SK-N-SH (cell line): ENCODE measurements around the gene SIRT3. TPM values are rescaled to one million over a fixed set of nuclear protein-coding genes. Genes with fewer than 3 reads are reported as not detected.

Source experiments
- CTCF ChIA-PET: fragments of 300-600, 350-600 bp; formaldehyde crosslinking; extraction: SDS; loops from one replicate; lab custom pipeline; 2021; lab: Yijun Ruan, JAX
- POLR2A ChIA-PET: fragments of 350-600 bp; sonication (Branson Sonifier 250); formaldehyde crosslinking; extraction: SDS; loops from one replicate; lab custom pipeline; 2020; ENCODE audit warnings: antibody characterized with exemption, inconsistent platforms; lab: Yijun Ruan, JAX
- DNase-seq: peaks from one replicate; pipeline ENCODE4 v3.0.0; 2012
- H2AFZ ChIP-seq: fragments of 200-600 bp; sonication (generic); 2 replicates; pipeline ENCODE4 v1.8.1; 2016; ENCODE audit warnings: antibody characterized with exemption, mild to moderate bottlenecking, low read depth
- H3F3A ChIP-seq: fragments of 200-600 bp; sonication (generic); replicated peaks from 2 replicates; pipeline ENCODE3; 2016; ENCODE audit warnings: antibody characterized with exemption, mild to moderate bottlenecking; ENCODE audit not compliant: insufficient read depth
- H3K27ac ChIP-seq, 2 experiments: fragments of 200-500 bp in 1 of 2; fragments of 200-600 bp in 1 of 2; sonication (Bioruptor generic) in 1 of 2; sonication (generic), shearing (Covaris generic) in 1 of 2; 2 replicates each; pipeline versions ENCODE4 v1.5.1 to v1.6.1; 2014 to 2016; ENCODE audit warnings: low read depth in 2 of 2, inconsistent platforms in 1 of 2, low read length in 1 of 2, mild to moderate bottlenecking in 1 of 2, mixed read lengths in 1 of 2
- H3K27me3 ChIP-seq: fragments of 200-600 bp; sonication (generic), shearing (Covaris generic); 2 replicates; pipeline ENCODE4 v1.6.1; 2016; ENCODE audit warnings: mixed run types; ENCODE audit not compliant: insufficient read depth
- H3K36me3 ChIP-seq, 2 experiments: fragments of 200-500 bp in 1 of 2; fragments of 200-600 bp in 1 of 2; sonication (Bioruptor generic) in 1 of 2; sonication (generic) in 1 of 2; replicated peaks in 1 of 2; 2 replicates each; pipeline versions ENCODE3 to v1.5.1; 2014 to 2016; ENCODE audit warnings: low read length in 1 of 2, mild to moderate bottlenecking in 1 of 2; ENCODE audit not compliant: insufficient read depth in 2 of 2, control insufficient read depth in 1 of 2
- H3K4me1 ChIP-seq, 2 experiments: fragments of 200-500 bp in 1 of 2; fragments of 200-600 bp in 1 of 2; sonication (Bioruptor generic) in 1 of 2; sonication (generic), shearing (Covaris generic) in 1 of 2; 2 replicates each; pipeline versions ENCODE4 v1.5.1 to v1.6.1; 2014 to 2016; ENCODE audit warnings: low read depth in 1 of 2, low read length in 1 of 2, mixed run types in 1 of 2; ENCODE audit not compliant: insufficient read depth in 2 of 2, control insufficient read depth in 1 of 2
- H3K4me2 ChIP-seq: fragments of 200-600 bp; sonication (generic), shearing (Covaris generic); 2 replicates; pipeline ENCODE4 v1.6.1; 2017; ENCODE audit warnings: mixed run types
- H3K4me3 ChIP-seq, 2 experiments: fragments of 200-500 bp in 1 of 2; fragments of 200-600 bp in 1 of 2; sonication (Bioruptor generic) in 1 of 2; sonication (generic), shearing (Covaris generic) in 1 of 2; 2 replicates each; pipeline versions ENCODE4 v1.5.1 to v1.8.1; 2014 to 2016; ENCODE audit warnings: low read depth in 2 of 2, inconsistent platforms in 1 of 2, low read length in 1 of 2, mild to moderate bottlenecking in 1 of 2, mixed read lengths in 1 of 2, moderate library complexity in 1 of 2
- H3K79me2 ChIP-seq: fragments of 200-600 bp; sonication (generic); 2 replicates; pipeline ENCODE4 v1.8.1; 2017; ENCODE audit warnings: mild to moderate bottlenecking; ENCODE audit not compliant: insufficient read depth
- H3K9ac ChIP-seq: fragments of 200-600 bp; sonication (generic); 2 replicates; pipeline ENCODE4 v1.6.1; 2017; ENCODE audit warnings: mixed run types
- H3K9me2 ChIP-seq: fragments of 200-600 bp; sonication (generic); 2 replicates; pipeline ENCODE4 v1.6.1; 2017; ENCODE audit warnings: mixed run types
- H3K9me3 ChIP-seq: fragments of 200-600 bp; sonication (generic); 2 replicates; pipeline ENCODE4 v1.6.1; 2017; ENCODE audit warnings: mixed run types, mild to moderate bottlenecking, moderate library complexity
- H4K20me1 ChIP-seq: fragments of 200-600 bp; sonication (generic); 2 replicates; pipeline ENCODE4 v1.6.1; 2017; ENCODE audit warnings: mild to moderate bottlenecking, mixed run types; ENCODE audit not compliant: insufficient read depth
- ELF1 ChIP-seq: IDR thresholded peaks from 2 replicates; pipeline ENCODE4 v1.4.0; 2012
- FOSL2 ChIP-seq: IDR thresholded peaks from 2 replicates; pipeline ENCODE4 v1.4.0; 2012; ENCODE audit warnings: low read depth, mild to moderate bottlenecking, moderate library complexity, borderline replicate concordance
- FOXM1 ChIP-seq: IDR thresholded peaks from 2 replicates; pipeline ENCODE4 v1.4.0; 2012; ENCODE audit warnings: low read depth, mild to moderate bottlenecking
- GABPA ChIP-seq: IDR thresholded peaks from 2 replicates; pipeline ENCODE4 v1.4.0; 2012; ENCODE audit warnings: low read depth, mild to moderate bottlenecking
- JUND ChIP-seq: IDR thresholded peaks from 2 replicates; pipeline ENCODE4 v1.4.0; 2012
- MXI1 ChIP-seq: IDR thresholded peaks from 2 replicates; pipeline ENCODE4 v1.6.1; 2012; ENCODE audit warnings: mild to moderate bottlenecking, low read depth, low read length, improper control_type of control experiment
- NFIC ChIP-seq: IDR thresholded peaks from 2 replicates; pipeline ENCODE4 v1.4.0; 2012; ENCODE audit warnings: borderline replicate concordance
- POLR2AphosphoS5 ChIP-seq: IDR thresholded peaks from 2 replicates; pipeline ENCODE4 v1.6.1; 2012; ENCODE audit warnings: low read depth, low read length
- RCOR1 ChIP-seq: fragments of 150-350 bp; IDR thresholded peaks from 2 replicates; pipeline ENCODE4 v1.6.1; 2017; ENCODE audit warnings: antibody characterized with exemption, low read length
- RFX5 ChIP-seq: IDR thresholded peaks from 2 replicates; pipeline ENCODE4 v1.6.1; 2012; ENCODE audit warnings: mild to moderate bottlenecking, improper control_type of control experiment, low read length
- SIN3A ChIP-seq: IDR thresholded peaks from 2 replicates; pipeline ENCODE4 v1.6.1; 2012; ENCODE audit warnings: low read depth, mild to moderate bottlenecking, low read length, moderate library complexity, borderline replicate concordance
- TCF12 ChIP-seq: IDR thresholded peaks from 2 replicates; pipeline ENCODE4 v1.4.0; 2012
- TEAD4 ChIP-seq: IDR thresholded peaks from 2 replicates; pipeline ENCODE4 v1.4.0; 2012; ENCODE audit warnings: mild to moderate bottlenecking, borderline replicate concordance; ENCODE audit not compliant: insufficient read depth
- USF1 ChIP-seq: IDR thresholded peaks from 2 replicates; pipeline ENCODE4 v1.4.0; 2012; ENCODE audit warnings: low read depth, borderline replicate concordance
- USF2 ChIP-seq: fragments of 150-350 bp; IDR thresholded peaks from 2 replicates; pipeline ENCODE4 v1.6.1; 2017; ENCODE audit warnings: antibody characterized with exemption, low read length, low read depth, borderline replicate concordance
- YY1 ChIP-seq: IDR thresholded peaks from 2 replicates; pipeline ENCODE4 v1.4.0; 2012; ENCODE audit warnings: low read depth, mild to moderate bottlenecking
- WGBS: methylation state at CpG from one replicate; pipeline ENCODE4 v1.1.6; 2017; ENCODE audit warnings: low lambda C conversion rate; 5-methylcytosine and 5-hydroxymethylcytosine counted together
- polyA plus RNA-seq, 3 experiments: library from polyadenylated mRNA; depleted of rRNA; stranded (reverse); fragments of >200 nt; gene quantifications; 2 replicates each; pipeline ENCODE4 v1.2.3, GENCODE V29; 2012
- TF ChIP-seq, protein P1 (sequence below): fragments of 150-350 bp; IDR thresholded peaks from 2 replicates; pipeline ENCODE4 v1.6.1; 2016; ENCODE audit warnings: mild to moderate bottlenecking, low read depth, low read length
- TF ChIP-seq, protein P2 (sequence below): fragments of 200-600 bp; sonication (generic); IDR thresholded peaks from 2 replicates; pipeline ENCODE4 v1.6.1; 2017; ENCODE audit warnings: antibody characterized with exemption, mild to moderate bottlenecking, moderate library complexity

The SIRT3 gene
- polyA plus RNA-seq, 1 of the 3 experiments (the other 2 are of a cell fraction): 34.4 TPM

DNA sequence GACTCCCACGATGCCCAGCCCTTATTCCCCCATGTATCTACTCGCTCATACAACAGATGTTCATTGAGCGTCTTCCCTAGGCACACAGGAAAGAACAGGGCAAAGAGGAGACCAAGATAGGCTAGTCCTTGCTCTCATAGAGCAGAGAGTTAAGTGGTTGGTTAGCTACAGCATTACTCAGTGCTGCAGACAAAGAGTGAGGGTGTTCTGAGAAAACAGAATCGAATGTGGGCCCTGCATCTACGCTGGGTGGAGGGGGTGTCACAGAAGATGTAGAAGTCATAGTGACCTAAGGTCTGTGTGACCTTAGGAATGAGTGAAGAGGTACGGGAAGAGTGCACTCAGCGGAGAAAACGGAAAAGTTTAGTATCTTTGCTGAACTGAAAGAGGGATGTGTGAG, 12.9 kb upstream of the SIRT3 start:
- 85% methylated on average over 8 of the region's 8 CpGs for WGBS
- POLR2A ChIA-PET: interaction anchor here (1.0 kb wide), 1 partner anchor 42 kb away, joined by 3 read pairs; the partner anchor contains the start of gene BET1L
- Histone ChIP-seq H3K4me3 (no peak overlapping the region), H3K27me3 (no peaks in the 10 kb centered on the region), H3K4me2 (no peak overlapping the region), H3K27ac (no peak overlapping the region), H4K20me1 (no peaks in the 10 kb centered on the region; the same call in 1 of the 2 replicates), H3K36me3 (peaks cover 57 to 80% of the 10 kb centered on the region in 2 experiments), H3K9me2 (no peaks in the 10 kb centered on the region), H3K79me2 (no peaks in the 10 kb centered on the region; the same call in 1 of the 2 replicates), H3K4me1 (no peaks in the 10 kb centered on the region), H3F3A (peaks cover 10% of the 10 kb centered on the region), H3K9me3 (no peaks in the 10 kb centered on the region), H2AFZ (no peak overlapping the region), H3K9ac (no peak overlapping the region)
- TF ChIP-seq RCOR1 (no peak), USF1 (no peak), MXI1 (no peak), POLR2AphosphoS5 (no peak), JUND (no peak), USF2 (no peak), SIN3A (no peak), FOXM1 (no peak), TCF12 (no peak), YY1 (no peak), RFX5 (no peak), TEAD4 (no peak), NFIC (no peak), GABPA (no peak), ELF1 (no peak), FOSL2 (no peak)
- TF ChIP-seq, protein P1, sequence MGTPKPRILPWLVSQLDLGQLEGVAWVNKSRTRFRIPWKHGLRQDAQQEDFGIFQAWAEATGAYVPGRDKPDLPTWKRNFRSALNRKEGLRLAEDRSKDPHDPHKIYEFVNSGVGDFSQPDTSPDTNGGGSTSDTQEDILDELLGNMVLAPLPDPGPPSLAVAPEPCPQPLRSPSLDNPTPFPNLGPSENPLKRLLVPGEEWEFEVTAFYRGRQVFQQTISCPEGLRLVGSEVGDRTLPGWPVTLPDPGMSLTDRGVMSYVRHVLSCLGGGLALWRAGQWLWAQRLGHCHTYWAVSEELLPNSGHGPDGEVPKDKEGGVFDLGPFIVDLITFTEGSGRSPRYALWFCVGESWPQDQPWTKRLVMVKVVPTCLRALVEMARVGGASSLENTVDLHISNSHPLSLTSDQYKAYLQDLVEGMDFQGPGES: no peak
- TF ChIP-seq, protein P2, sequence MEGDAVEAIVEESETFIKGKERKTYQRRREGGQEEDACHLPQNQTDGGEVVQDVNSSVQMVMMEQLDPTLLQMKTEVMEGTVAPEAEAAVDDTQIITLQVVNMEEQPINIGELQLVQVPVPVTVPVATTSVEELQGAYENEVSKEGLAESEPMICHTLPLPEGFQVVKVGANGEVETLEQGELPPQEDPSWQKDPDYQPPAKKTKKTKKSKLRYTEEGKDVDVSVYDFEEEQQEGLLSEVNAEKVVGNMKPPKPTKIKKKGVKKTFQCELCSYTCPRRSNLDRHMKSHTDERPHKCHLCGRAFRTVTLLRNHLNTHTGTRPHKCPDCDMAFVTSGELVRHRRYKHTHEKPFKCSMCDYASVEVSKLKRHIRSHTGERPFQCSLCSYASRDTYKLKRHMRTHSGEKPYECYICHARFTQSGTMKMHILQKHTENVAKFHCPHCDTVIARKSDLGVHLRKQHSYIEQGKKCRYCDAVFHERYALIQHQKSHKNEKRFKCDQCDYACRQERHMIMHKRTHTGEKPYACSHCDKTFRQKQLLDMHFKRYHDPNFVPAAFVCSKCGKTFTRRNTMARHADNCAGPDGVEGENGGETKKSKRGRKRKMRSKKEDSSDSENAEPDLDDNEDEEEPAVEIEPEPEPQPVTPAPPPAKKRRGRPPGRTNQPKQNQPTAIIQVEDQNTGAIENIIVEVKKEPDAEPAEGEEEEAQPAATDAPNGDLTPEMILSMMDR: no peak
- CTCF ChIA-PET: interaction anchor here (0.6 to 1.2 kb wide), 5 partner anchors 19 to 199 kb away, joined by 3 to 6 read pairs (median 3); no protein-coding TSS in a partner anchor
- DNase-seq: no peak
